CD4-positive, alpha-beta T cell treated with Interleukin-6 for 4 hours (primary cell): ENCODE measurements around the gene ELF1.
A peak's percentile ranks its signal among the peaks of the same experiment; 100 is the strongest.

ENCODE experiments used
- DNase-seq: peaks from one replicate; pipeline ENCODE4 v3.0.0-alpha.2; 2020; ENCODE audit warnings: mixed read lengths

Gene ELF1

GRCh38 chr13:40980461-40980860 is 38.7 kb downstream of the ELF1 start:
- no peak for DNase-seq

- DNase-seq: no peak
These were observed 39.9 kb downstream of the ELF1 start for GRCh38 chr13:40979232-40979631.

- peak; percentile 27 for DNase-seq
These were observed 41.0 kb downstream of the ELF1 start for GRCh38 chr13:40978109-40978508.

GRCh38 chr13:40975441-40975840 is 43.7 kb downstream of the ELF1 start:
- DNase-seq: no peak

GRCh38 chr13:40974460-40975407 is 44.4 kb downstream of the ELF1 start:
- peak; percentile 49 for DNase-seq

GRCh38 chr13:40973409-40973808 is 45.7 kb downstream of the ELF1 start:
- no peak for DNase-seq

- DNase-seq: no peak
These were observed 47.8 kb downstream of the ELF1 start for GRCh38 chr13:40971321-40971720.

- DNase-seq: no peak
These were observed 48.3 kb downstream of the ELF1 start for GRCh38 chr13:40970803-40971202.

- DNase-seq: peak; percentile 58
These were observed 49.8 kb downstream of the ELF1 start for GRCh38 chr13:40969169-40969901.

- DNase-seq: no peak
These were observed 50.6 kb downstream of the ELF1 start for GRCh38 chr13:40968416-40969000.

- no peak for DNase-seq
These were observed 52.8 kb downstream of the ELF1 start for GRCh38 chr13:40966298-40966697.

- no peak for DNase-seq
These were observed 55.2 kb downstream of the ELF1 start for GRCh38 chr13:40963927-40964326.

- no peak for DNase-seq
These were observed 57.3 kb downstream of the ELF1 start for GRCh38 chr13:40961826-40962225.

- no peak for DNase-seq
These were observed 57.9 kb downstream of the ELF1 start for GRCh38 chr13:40961214-40961613.

- no peak for DNase-seq
These were observed 58.4 kb downstream of the ELF1 start for GRCh38 chr13:40960716-40961115.

GRCh38 chr13:40958655-40959054 is 60.5 kb downstream of the ELF1 start:
- DNase-seq: no peak

- no peak for DNase-seq
These were observed 72.6 kb downstream of the ELF1 start for GRCh38 chr13:40946485-40946884.

- DNase-seq: no peak
These were observed 76.0 kb downstream of the ELF1 start for GRCh38 chr13:40943073-40943472.

GRCh38 chr13:40941581-40941980 is 77.5 kb downstream of the ELF1 start:
- no peak for DNase-seq

- no peak for DNase-seq
These were observed 78.3 kb downstream of the ELF1 start for GRCh38 chr13:40940841-40941240.

- peak; percentile 31 for DNase-seq
These were observed 85.5 kb downstream of the ELF1 start for GRCh38 chr13:40933508-40934204.

- no peak for DNase-seq
These were observed 86.9 kb downstream of the ELF1 start for GRCh38 chr13:40932252-40932651.

- no peak for DNase-seq
These were observed 87.4 kb downstream of the ELF1 start for GRCh38 chr13:40931719-40932118.
